ENCODE results near the gene ECHS1. TPM values are rescaled to one million over a fixed set of nuclear protein-coding genes. Genes with fewer than 3 reads are reported as not detected.

Gene ECHS1
- total RNA-seq, 1 donor from 2014 or later, result 37.7 TPM

DNA sequence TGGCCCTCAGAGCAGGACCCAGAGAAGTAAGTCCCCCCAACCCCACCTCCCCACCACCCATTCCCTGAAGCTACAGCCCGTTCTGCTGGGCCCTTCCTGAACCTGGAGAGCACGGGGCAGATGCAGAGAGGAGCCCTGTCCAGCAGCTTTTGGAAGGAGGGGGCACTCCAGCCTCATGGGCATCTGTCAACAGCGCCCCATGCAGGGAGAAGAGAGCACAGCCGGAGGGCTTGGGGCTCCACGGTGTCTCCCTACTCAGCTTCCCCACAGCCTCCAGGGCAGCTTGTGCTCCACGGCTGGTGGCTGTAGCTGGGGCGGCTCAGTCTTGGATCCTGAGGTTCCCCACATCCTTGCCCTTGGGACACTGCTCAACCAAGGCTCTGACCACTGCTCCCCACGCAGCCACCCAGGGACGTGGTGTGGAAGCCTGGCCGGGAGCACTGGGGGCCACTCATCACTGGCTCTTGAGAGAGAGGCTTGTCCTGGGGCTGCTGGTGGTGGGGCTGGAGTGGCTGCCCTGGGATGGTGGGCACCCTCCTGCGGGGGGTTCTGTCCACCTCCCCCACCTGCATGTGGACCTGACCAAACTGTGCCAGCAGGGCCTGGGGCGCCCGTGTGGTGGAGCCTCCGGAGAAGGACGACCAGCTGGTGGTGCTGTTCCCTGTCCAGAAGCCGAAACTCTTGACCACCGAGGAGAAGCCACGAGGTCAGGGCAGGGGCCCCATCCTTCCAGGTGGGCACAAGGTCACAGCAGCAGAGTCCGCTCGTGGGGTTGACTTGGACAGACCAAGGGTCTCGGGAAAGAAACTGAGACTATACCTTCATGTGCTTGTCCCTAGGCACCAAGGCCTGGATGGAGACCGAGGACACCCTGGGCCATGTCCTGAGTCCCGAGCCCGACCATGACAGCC lies 21.5 kb downstream of the ECHS1 start:
- TF ChIP-seq, protein P1, sequence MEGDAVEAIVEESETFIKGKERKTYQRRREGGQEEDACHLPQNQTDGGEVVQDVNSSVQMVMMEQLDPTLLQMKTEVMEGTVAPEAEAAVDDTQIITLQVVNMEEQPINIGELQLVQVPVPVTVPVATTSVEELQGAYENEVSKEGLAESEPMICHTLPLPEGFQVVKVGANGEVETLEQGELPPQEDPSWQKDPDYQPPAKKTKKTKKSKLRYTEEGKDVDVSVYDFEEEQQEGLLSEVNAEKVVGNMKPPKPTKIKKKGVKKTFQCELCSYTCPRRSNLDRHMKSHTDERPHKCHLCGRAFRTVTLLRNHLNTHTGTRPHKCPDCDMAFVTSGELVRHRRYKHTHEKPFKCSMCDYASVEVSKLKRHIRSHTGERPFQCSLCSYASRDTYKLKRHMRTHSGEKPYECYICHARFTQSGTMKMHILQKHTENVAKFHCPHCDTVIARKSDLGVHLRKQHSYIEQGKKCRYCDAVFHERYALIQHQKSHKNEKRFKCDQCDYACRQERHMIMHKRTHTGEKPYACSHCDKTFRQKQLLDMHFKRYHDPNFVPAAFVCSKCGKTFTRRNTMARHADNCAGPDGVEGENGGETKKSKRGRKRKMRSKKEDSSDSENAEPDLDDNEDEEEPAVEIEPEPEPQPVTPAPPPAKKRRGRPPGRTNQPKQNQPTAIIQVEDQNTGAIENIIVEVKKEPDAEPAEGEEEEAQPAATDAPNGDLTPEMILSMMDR (IDR thresholded peaks at IDR 0.05), result no peak
- ChIA-PET CTCF (no interaction called here), POLR2A (no interaction called here)
- peaks cover 4% of the 10 kb centered on the region for H3K27me3 Mint-ChIP-seq
- H3K4me3 Mint-ChIP-seq, result no peak overlapping the region
- H3K27ac Mint-ChIP-seq, result no peak overlapping the region
- peaks cover 6% of the 10 kb centered on the region for H3K4me1 Mint-ChIP-seq
- H3K36me3 Mint-ChIP-seq (ENCODE audit: low read depth), result no peaks in the 10 kb centered on the region
- DNase-seq (no peak), ATAC-seq (ENCODE audit: low read depth) (no peak)
- H3K9me3 Mint-ChIP-seq, result no peaks in the 10 kb centered on the region
- intact Hi-C loops (cut with micrococcal nuclease), result no loop called here

DNA sequence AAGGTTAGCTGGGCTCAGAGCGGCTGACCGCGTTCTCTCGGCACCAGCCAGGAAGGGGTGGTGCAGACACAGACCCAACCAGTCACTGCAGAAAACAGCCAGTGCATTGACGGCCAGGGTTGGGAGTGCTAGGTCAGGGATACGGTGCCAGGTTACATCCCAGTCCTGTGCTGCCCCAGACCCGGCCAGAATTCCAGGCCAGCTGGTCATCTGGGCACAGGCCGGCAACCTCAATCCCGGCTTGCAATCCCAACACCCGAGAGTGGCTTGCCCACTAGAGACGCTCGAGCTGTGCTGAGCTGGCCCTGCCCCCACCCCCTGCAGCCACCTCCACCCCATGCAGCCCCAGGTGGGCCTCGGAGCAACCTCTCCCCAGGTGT lies 22.2 kb downstream of the ECHS1 start:
- POLR2A ChIA-PET, result no interaction called here
- Mint-ChIP-seq H3K27me3 (peaks cover 8% of the 10 kb centered on the region), H3K9me3 (no peaks in the 10 kb centered on the region), H3K4me3 (no peak overlapping the region), H3K36me3 (ENCODE audit: low read depth) (no peaks in the 10 kb centered on the region), H3K27ac (no peak overlapping the region), H3K4me1 (peaks cover 4% of the 10 kb centered on the region)
- TF ChIP-seq, protein P1 (IDR thresholded peaks at IDR 0.05), result no peak
- CTCF ChIA-PET, result no interaction called here
- ATAC-seq (ENCODE audit: low read depth) (no peak), DNase-seq (no peak)
- intact Hi-C loops (cut with micrococcal nuclease), result no loop called here

DNA sequence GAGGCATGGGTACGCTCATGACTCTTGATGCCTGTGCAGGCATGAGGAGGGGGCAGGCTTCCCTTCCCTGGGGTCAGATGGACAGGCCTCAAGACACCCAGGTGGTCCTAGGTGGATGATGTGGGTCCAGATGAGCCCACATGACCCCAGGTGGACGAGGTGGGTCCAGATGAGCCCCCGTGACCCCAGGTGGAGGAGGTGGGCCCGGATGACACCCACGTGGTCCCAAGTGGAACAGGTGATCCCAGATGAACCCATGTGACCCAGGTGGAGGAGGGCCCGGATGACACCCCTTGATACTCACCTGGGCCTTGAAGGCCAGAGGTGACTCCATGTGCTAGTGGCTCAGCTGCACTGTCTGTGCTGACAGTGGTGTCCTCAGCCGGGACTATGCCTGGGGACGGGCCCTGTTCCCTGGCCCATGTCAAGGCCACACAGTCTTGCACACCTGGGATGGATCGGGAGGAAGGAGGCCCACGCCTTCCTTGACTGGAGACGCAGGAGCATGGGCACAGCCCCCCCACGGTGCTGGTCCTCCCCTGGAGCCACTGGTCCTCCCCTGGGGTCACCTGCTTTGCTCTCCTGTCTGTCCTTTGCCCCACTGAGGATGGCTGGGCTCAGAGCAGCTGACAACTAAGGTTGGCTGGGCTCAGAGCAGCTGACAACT lies 22.7 kb downstream of the ECHS1 start:
- peaks cover 13% of the 10 kb centered on the region for H3K27me3 Mint-ChIP-seq
- no peak overlapping the region for H3K4me3 Mint-ChIP-seq
- ChIA-PET POLR2A (no interaction called here), CTCF (no interaction called here)
- no peak for ATAC-seq (ENCODE audit: low read depth)
- H3K9me3 Mint-ChIP-seq, result no peaks in the 10 kb centered on the region
- no peak overlapping the region for H3K27ac Mint-ChIP-seq
- intact Hi-C loops (cut with micrococcal nuclease), result no loop called here
- no peaks in the 10 kb centered on the region for H3K36me3 Mint-ChIP-seq (ENCODE audit: low read depth)
- TF ChIP-seq, protein P1 (IDR thresholded peaks at IDR 0.05), result no peak
- DNase-seq, result no peak
- H3K4me1 Mint-ChIP-seq, result peaks cover 4% of the 10 kb centered on the region

DNA sequence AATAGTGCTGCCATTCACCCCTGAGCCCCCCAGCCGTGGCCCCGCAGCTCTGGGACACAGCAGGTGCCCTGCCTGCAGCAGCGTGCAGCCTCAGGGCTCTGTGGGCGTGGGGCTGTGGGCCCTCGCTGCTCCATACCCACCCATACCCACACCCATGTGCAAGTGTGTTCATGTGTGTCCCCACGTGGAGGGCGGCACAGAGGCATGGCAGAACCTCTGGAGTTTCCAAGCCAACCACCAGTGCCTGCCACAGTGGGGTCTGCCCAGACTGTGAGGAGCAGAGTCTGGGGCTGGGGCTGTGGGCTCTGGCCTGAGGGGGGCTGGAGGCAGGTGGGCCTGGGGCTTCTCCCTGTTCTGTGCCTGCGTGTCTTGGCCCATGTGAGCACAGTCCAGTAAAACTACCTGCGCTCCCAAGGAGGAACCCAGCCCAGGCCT lies 23.6 kb downstream of the ECHS1 start:
- H3K9me3 Mint-ChIP-seq, result no peaks in the 10 kb centered on the region
- H3K27ac Mint-ChIP-seq, result no peak overlapping the region
- ChIA-PET CTCF (no interaction called here), POLR2A (no interaction called here)
- TF ChIP-seq, protein P1 (IDR thresholded peaks at IDR 0.05), result no peak
- H3K36me3 Mint-ChIP-seq (ENCODE audit: low read depth), result no peaks in the 10 kb centered on the region
- H3K4me3 Mint-ChIP-seq, result no peak overlapping the region
- H3K4me1 Mint-ChIP-seq, result peaks cover 4% of the 10 kb centered on the region
- DNase-seq, result no peak
- peaks cover 22% of the 10 kb centered on the region for H3K27me3 Mint-ChIP-seq
- intact Hi-C loops (cut with micrococcal nuclease), result no loop called here
- no peak for ATAC-seq (ENCODE audit: low read depth)

DNA sequence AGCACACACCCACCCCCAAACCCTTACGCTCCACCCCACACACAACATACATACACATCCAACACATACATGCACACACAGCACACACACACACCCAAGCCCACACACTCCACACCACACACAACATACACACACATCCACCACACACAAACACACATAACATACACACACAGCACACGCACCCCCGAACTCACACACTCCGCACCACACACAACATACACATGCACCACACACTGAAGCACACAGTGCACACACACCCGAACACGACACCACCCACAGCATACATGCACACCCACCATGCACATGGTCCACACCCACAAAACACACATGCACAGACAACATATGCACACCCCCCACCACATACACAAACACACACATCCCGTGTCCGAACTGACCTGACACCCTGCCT lies 24.0 kb downstream of the ECHS1 start:
- Mint-ChIP-seq H3K4me3 (no peak overlapping the region), H3K27me3 (peaks cover 23% of the 10 kb centered on the region), H3K36me3 (ENCODE audit: low read depth) (no peaks in the 10 kb centered on the region), H3K9me3 (no peaks in the 10 kb centered on the region), H3K27ac (no peak overlapping the region), H3K4me1 (peaks cover 4% of the 10 kb centered on the region)
- intact Hi-C loops (cut with micrococcal nuclease), result no loop called here
- ChIA-PET CTCF (no interaction called here), POLR2A (no interaction called here)
- TF ChIP-seq, protein P1 (IDR thresholded peaks at IDR 0.05), result no peak
- no peak for ATAC-seq (ENCODE audit: low read depth)
- DNase-seq, result no peak
